Thymus (tissue), 11 donors: ENCODE results near the gene SUPT4H1. TPM values are rescaled to one million over a fixed set of nuclear protein-coding genes. Genes with fewer than 3 reads are reported as not detected.

Experiments used
- DNase-seq, 9 donors: peaks; one replicate each; pipeline ENCODE4 v3.0.0-alpha.2; 2013; ENCODE audit warnings: low spot score in 9 of 9, low read depth in 6 of 9, missing footprints in 1 of 9
- H3K27ac ChIP-seq, 2 donors: one replicate each; pipeline ENCODE4 v1.5.1; 2013; ENCODE audit warnings: control low read depth in 1 of 2, low read depth in 1 of 2, low read length in 1 of 2, mild to moderate bottlenecking in 1 of 2, moderate library complexity in 1 of 2
- H3K27me3 ChIP-seq, 2 donors: one replicate each; pipeline ENCODE4 v1.5.1; 2013; ENCODE audit warnings: low read length in 1 of 2; ENCODE audit not compliant: control insufficient read depth in 2 of 2, insufficient read depth in 1 of 2
- H3K36me3 ChIP-seq, 2 donors: one replicate each; pipeline ENCODE4 v1.5.1; 2013; ENCODE audit warnings: low read length in 1 of 2, mild to moderate bottlenecking in 1 of 2, moderate library complexity in 1 of 2; ENCODE audit not compliant: control insufficient read depth in 2 of 2, insufficient read depth in 2 of 2
- H3K4me1 ChIP-seq, 2 donors: one replicate each; pipeline ENCODE4 v1.5.1; 2013; ENCODE audit warnings: low read length in 2 of 2; ENCODE audit not compliant: control insufficient read depth in 2 of 2, insufficient read depth in 2 of 2
- H3K4me3 ChIP-seq, 2 donors: one replicate each; pipeline ENCODE4 v1.5.1; 2013; ENCODE audit warnings: low read length in 2 of 2, control low read depth in 1 of 2, mild to moderate bottlenecking in 1 of 2
- H3K9me3 ChIP-seq, 2 donors: one replicate each; pipeline ENCODE4 v1.5.1; 2013; ENCODE audit warnings: low read length in 1 of 2, mild to moderate bottlenecking in 1 of 2; ENCODE audit not compliant: control insufficient read depth in 2 of 2, insufficient read depth in 1 of 2
- WGBS: extraction: QIAGEN DNeasy Blood & Tissue Kit; methylation state at CpG from one replicate; pipeline ENCODE4 v1.1.7; 2013; 5-methylcytosine and 5-hydroxymethylcytosine counted together
- polyA plus RNA-seq: library from polyadenylated mRNA; stranded (reverse); fragments of 200-250 nt; gene quantifications from one replicate; pipeline ENCODE4 v1.2.3, GENCODE V29; 2013
- total RNA-seq: library from RNA; stranded (reverse); fragments of 120-200 nt; gene quantifications from one replicate; pipeline ENCODE4 v1.2.4, GENCODE V29; 2013
- donor health status: healthy.

The SUPT4H1 gene
- total and polyA plus RNA-seq, 2 donors: 103 to 119 TPM

GRCh38 chr17:58330997-58331814 lies 20.8 kb downstream of the SUPT4H1 start:
- WGBS: 6% methylated on average over 23 of the region's 23 CpGs
- H3K36me3 ChIP-seq: peaks cover 22 to 24% of the 10 kb centered on the region in 2 donors
- H3K4me1 ChIP-seq: peaks cover 19 to 61% of the 10 kb centered on the region in 2 donors
- DNase-seq: peak in 8 of 9 donors; percentile 75 to 95 (median 88)
- no peaks in the 10 kb centered on the region for H3K9me3 ChIP-seq
- peak overlapping the region; percentile 90 to 100 for H3K27ac ChIP-seq
- peaks cover 0 to 4% of the 10 kb centered on the region in 2 donors for H3K27me3 ChIP-seq
- H3K4me3 ChIP-seq: peak overlapping the region; percentile 84 to 98

- H3K9me3 ChIP-seq: no peaks in the 10 kb centered on the region
- peak overlapping the region; percentile 90 to 100 for H3K27ac ChIP-seq
- DNase-seq: peak in 1 of 9 donors; percentile 30
- WGBS: 1% methylated on average over 10 of the region's 10 CpGs
- peak overlapping the region; percentile 84 to 98 for H3K4me3 ChIP-seq
- H3K27me3 ChIP-seq: peaks cover 0 to 10% of the 10 kb centered on the region in 2 donors
- H3K36me3 ChIP-seq: peaks cover 23 to 24% of the 10 kb centered on the region in 2 donors
- peaks cover 23 to 61% of the 10 kb centered on the region in 2 donors for H3K4me1 ChIP-seq
These were observed 21.4 kb downstream of the SUPT4H1 start for GRCh38 chr17:58330538-58330996.

- Histone ChIP-seq H3K4me3 (peak overlapping the region; percentile 84 to 98), H3K27me3 (peaks cover 0 to 16% of the 10 kb centered on the region in 2 donors), H3K9me3 (no peaks in the 10 kb centered on the region), H3K36me3 (peaks cover 24 to 25% of the 10 kb centered on the region in 2 donors), H3K4me1 (peaks cover 29 to 61% of the 10 kb centered on the region in 2 donors), H3K27ac (peak overlapping the region; percentile 90 to 100)
- 5% methylated on average over 4 of the region's 4 CpGs for WGBS
- DNase-seq: peak in 8 of 9 donors; percentile 49 to 86 (median 70)
These were observed 22.0 kb downstream of the SUPT4H1 start for GRCh38 chr17:58329810-58330537.

GRCh38 chr17:58329035-58329809 lies 22.8 kb downstream of the SUPT4H1 start:
- WGBS: 2% methylated on average over 16 of the region's 16 CpGs
- H3K36me3 ChIP-seq: peaks cover 24 to 25% of the 10 kb centered on the region in 2 donors
- DNase-seq: peak; percentile 72 to 94 (median 82)
- H3K27me3 ChIP-seq: peaks cover 0 to 23% of the 10 kb centered on the region in 2 donors
- H3K27ac ChIP-seq: peak overlapping the region; percentile 83 to 100
- H3K4me1 ChIP-seq: peaks cover 30 to 59% of the 10 kb centered on the region in 2 donors
- peak overlapping the region; percentile 84 to 98 for H3K4me3 ChIP-seq
- no peaks in the 10 kb centered on the region for H3K9me3 ChIP-seq

- H3K27me3 ChIP-seq: peaks cover 0 to 31% of the 10 kb centered on the region in 2 donors
- peaks cover 31 to 54% of the 10 kb centered on the region in 2 donors for H3K4me1 ChIP-seq
- H3K4me3 ChIP-seq: peak within 1 kb of the TSS; percentile 84 to 98
- peak within 1 kb of the TSS; percentile 83 to 100 for H3K27ac ChIP-seq
- peaks cover 25 to 26% of the 10 kb centered on the region in 2 donors for H3K36me3 ChIP-seq
- no peaks in the 10 kb centered on the region for H3K9me3 ChIP-seq
- 3% methylated on average over 23 of the region's 23 CpGs for WGBS
- DNase-seq: peak in 7 of 9 donors; percentile 74 to 93 (median 82)
These were observed 23.6 kb downstream of the SUPT4H1 start, which contains the start of gene TSPOAP1 for GRCh38 chr17:58328195-58329034. TSPOAP1 (minus strand) TSS chr17:58328795; CDS start chr17:58327920, 875 bp downstream.

- Histone ChIP-seq H3K27me3 (peaks cover 0 to 32% of the 10 kb centered on the region in 2 donors), H3K4me1 (peaks cover 31 to 53% of the 10 kb centered on the region in 2 donors), H3K27ac (peak overlapping the region; percentile 83 to 100), H3K9me3 (no peaks in the 10 kb centered on the region), H3K36me3 (peaks cover 27 to 30% of the 10 kb centered on the region in 2 donors), H3K4me3 (peak overlapping the region; percentile 84 to 98)
- WGBS: 48% methylated on average over 19 of the region's 19 CpGs
- no peak for DNase-seq
These were observed 24.4 kb downstream of the SUPT4H1 start for GRCh38 chr17:58327363-58328194.

GRCh38 chr17:58326609-58327362 lies 25.2 kb downstream of the SUPT4H1 start:
- Histone ChIP-seq H3K4me3 (peak overlapping the region in 1 of 2 donors; percentile 98), H3K9me3 (no peaks in the 10 kb centered on the region), H3K4me1 (peaks cover 31 to 53% of the 10 kb centered on the region in 2 donors), H3K27me3 (peaks cover 0 to 32% of the 10 kb centered on the region in 2 donors), H3K27ac (peak overlapping the region in 1 of 2 donors; percentile 100), H3K36me3 (peaks cover 32 to 35% of the 10 kb centered on the region in 2 donors)
- no peak for DNase-seq
- 93% methylated on average over 9 of the region's 9 CpGs for WGBS
